ENCODE results near the gene SQSTM1. TPM values are rescaled to one million over a fixed set of nuclear protein-coding genes. Genes with fewer than 3 reads are reported as not detected.
A peak's percentile ranks its signal among the peaks of the same experiment; 100 is the strongest.

The SQSTM1 gene
- total and polyA plus RNA-seq, 9 of the 15 experiments (the other 6 are each of a cell fraction or from before 2014, with no cell fraction given): 5.6 to 148 (median 64.0) TPM

DNA sequence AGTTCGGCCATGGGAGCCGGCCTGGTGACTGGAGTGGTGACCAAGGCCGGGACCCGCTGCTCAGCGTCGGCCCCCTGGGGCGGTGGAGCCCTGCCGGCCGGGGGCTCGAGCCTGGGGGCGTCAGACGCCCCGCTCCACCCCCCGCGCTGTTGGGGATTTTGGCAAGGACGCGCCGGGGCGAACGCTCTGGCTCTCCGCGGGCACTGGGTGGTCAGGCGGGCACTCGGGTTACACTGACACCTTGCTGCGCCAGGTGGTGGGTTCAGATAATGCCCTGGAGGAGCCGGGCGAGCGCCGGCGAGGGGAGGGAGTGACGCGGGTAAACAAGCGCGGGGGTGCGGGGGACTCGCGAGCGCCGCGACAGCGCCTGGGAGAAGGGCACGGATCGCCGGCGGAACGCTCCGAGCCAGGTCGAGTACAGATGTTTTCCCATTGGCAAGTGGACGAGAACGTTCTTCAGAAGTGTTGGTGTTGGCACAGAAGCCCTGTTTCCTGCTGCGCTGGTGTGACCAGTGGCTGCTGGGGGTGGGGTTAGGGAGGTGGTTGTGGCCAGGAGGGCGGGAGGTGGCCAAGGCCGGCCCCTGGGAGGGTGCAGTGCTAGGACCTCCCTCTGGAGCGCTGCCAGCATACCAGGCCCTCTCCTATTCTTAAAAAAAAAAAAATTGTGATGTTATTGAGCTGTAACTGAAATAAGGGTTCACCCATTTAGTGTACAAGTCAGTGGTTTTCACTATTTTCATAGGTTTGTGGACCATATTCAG, 773 bp downstream of the SQSTM1 start (continued):
- no peak for TF ChIP-seq BRD9 (IDR thresholded peaks at IDR 0.05; ENCODE audit: low read depth, partially characterized antibody)
- TF ChIP-seq NUFIP1 (IDR thresholded peaks at IDR 0.05; ENCODE audit: partially characterized antibody): no peak
- no peak for TF ChIP-seq HLTF (IDR thresholded peaks at IDR 0.05)
- TF ChIP-seq, protein P1, sequence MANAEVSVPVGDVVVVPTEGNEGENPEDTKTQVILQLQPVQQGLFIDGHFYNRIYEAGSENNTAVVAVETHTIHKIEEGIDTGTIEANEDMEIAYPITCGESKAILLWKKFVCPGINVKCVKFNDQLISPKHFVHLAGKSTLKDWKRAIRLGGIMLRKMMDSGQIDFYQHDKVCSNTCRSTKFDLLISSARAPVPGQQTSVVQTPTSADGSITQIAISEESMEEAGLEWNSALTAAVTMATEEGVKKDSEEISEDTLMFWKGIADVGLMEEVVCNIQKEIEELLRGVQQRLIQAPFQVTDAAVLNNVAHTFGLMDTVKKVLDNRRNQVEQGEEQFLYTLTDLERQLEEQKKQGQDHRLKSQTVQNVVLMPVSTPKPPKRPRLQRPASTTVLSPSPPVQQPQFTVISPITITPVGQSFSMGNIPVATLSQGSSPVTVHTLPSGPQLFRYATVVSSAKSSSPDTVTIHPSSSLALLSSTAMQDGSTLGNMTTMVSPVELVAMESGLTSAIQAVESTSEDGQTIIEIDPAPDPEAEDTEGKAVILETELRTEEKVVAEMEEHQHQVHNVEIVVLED (CRISPR knock-in tag; IDR thresholded peaks at IDR 0.05): no peak
- no peak for TF ChIP-seq MED1 (CRISPR knock-in tag; IDR thresholded peaks at IDR 0.05; ENCODE audit: borderline replicate concordance)
- TF ChIP-seq TAF9B (IDR thresholded peaks at IDR 0.05; ENCODE audit: partially characterized antibody): no peak
- TF ChIP-seq DDX20 (tag; IDR thresholded peaks at IDR 0.05; ENCODE audit: low read depth): no peak
- peak; percentile 70 for TF ChIP-seq ARID1B (IDR thresholded peaks at IDR 0.05)
- no peak for TF ChIP-seq PPARD (CRISPR knock-in tag; IDR thresholded peaks at IDR 0.05)
- TF ChIP-seq, protein P2, sequence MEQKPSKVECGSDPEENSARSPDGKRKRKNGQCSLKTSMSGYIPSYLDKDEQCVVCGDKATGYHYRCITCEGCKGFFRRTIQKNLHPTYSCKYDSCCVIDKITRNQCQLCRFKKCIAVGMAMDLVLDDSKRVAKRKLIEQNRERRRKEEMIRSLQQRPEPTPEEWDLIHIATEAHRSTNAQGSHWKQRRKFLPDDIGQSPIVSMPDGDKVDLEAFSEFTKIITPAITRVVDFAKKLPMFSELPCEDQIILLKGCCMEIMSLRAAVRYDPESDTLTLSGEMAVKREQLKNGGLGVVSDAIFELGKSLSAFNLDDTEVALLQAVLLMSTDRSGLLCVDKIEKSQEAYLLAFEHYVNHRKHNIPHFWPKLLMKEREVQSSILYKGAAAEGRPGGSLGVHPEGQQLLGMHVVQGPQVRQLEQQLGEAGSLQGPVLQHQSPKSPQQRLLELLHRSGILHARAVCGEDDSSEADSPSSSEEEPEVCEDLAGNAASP (IDR thresholded peaks at IDR 0.05): no peak
- no peak for TF ChIP-seq TARDBP (IDR thresholded peaks at IDR 0.05)
- TF ChIP-seq KDM1A (IDR thresholded peaks at IDR 0.05): no peak
- TF ChIP-seq, protein P3, sequence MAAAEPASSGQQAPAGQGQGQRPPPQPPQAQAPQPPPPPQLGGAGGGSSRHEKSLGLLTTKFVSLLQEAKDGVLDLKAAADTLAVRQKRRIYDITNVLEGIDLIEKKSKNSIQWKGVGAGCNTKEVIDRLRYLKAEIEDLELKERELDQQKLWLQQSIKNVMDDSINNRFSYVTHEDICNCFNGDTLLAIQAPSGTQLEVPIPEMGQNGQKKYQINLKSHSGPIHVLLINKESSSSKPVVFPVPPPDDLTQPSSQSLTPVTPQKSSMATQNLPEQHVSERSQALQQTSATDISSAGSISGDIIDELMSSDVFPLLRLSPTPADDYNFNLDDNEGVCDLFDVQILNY (CRISPR knock-in tag; IDR thresholded peaks at IDR 0.05): no peak
- TF ChIP-seq, protein P4, sequence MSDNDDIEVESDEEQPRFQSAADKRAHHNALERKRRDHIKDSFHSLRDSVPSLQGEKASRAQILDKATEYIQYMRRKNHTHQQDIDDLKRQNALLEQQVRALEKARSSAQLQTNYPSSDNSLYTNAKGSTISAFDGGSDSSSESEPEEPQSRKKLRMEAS (CRISPR knock-in tag; IDR thresholded peaks at IDR 0.05): no peak; the same call in none of the 2 replicates
- TF ChIP-seq, protein P5, sequence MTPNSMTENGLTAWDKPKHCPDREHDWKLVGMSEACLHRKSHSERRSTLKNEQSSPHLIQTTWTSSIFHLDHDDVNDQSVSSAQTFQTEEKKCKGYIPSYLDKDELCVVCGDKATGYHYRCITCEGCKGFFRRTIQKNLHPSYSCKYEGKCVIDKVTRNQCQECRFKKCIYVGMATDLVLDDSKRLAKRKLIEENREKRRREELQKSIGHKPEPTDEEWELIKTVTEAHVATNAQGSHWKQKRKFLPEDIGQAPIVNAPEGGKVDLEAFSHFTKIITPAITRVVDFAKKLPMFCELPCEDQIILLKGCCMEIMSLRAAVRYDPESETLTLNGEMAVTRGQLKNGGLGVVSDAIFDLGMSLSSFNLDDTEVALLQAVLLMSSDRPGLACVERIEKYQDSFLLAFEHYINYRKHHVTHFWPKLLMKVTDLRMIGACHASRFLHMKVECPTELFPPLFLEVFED (CRISPR knock-in tag; conservative IDR thresholded peaks at IDR 0.05): no peak
- no peak for TF ChIP-seq ZNF253 (CRISPR knock-in tag; conservative IDR thresholded peaks at IDR 0.05)
- no peak for TF ChIP-seq TAF15 (IDR thresholded peaks at IDR 0.05; ENCODE audit: low read depth, low read length)
- TF ChIP-seq, protein P6, sequence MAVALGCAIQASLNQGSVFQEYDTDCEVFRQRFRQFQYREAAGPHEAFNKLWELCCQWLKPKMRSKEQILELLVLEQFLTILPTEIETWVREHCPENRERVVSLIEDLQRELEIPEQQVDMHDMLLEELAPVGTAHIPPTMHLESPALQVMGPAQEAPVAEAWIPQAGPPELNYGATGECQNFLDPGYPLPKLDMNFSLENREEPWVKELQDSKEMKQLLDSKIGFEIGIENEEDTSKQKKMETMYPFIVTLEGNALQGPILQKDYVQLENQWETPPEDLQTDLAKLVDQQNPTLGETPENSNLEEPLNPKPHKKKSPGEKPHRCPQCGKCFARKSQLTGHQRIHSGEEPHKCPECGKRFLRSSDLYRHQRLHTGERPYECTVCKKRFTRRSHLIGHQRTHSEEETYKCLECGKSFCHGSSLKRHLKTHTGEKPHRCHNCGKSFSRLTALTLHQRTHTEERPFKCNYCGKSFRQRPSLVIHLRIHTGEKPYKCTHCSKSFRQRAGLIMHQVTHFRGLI (CRISPR knock-in tag; IDR thresholded peaks at IDR 0.05): no peak
- TF ChIP-seq MECOM (CRISPR knock-in tag; IDR thresholded peaks at IDR 0.05): no peak
- TF ChIP-seq ZNF140 (CRISPR knock-in tag; IDR thresholded peaks at IDR 0.05): no peak
- TF ChIP-seq FOXM1 (IDR thresholded peaks at IDR 0.05; ENCODE audit: low read depth): no peak
- no peak; the same call in 1 of the 2 replicates for TF ChIP-seq FOXM1 (CRISPR knock-in tag; IDR thresholded peaks at IDR 0.05; ENCODE audit: low read depth)
- no peak for TF ChIP-seq ZNF133 (CRISPR knock-in tag; IDR thresholded peaks at IDR 0.05)

All from K562 (cell line).